HCT116 (cell line): ENCODE data around the gene HMCN2. TPM values are rescaled to one million over a fixed set of nuclear protein-coding genes. Genes with fewer than 3 reads are reported as not detected.

Experiments used
- ATAC-seq: fragments of 200-7000 bp; cut with Tn5 transposase; 2 replicates; pipeline ENCODE4 v1.9.1; 2020; ENCODE audit warnings: mild to moderate bottlenecking, moderate library complexity
- BruUV-seq: library from RNA; stranded (reverse); fragments of 400-500 nt; replicated peaks from 2 replicates; lab custom pipeline; 2021; lab: Mats Ljungman, UMichigan
- CTCF ChIA-PET: fragments of 300-600 bp; sonication (Branson Sonifier 250); formaldehyde crosslinking; loops from one replicate; lab custom pipeline; 2021; ENCODE audit warnings: antibody characterized with exemption; lab: Charles Lee
- POLR2A ChIA-PET: fragments of 300-600, 350-600 bp; sonication (Branson Sonifier 250); formaldehyde crosslinking; loops from one replicate; lab custom pipeline; 2021; ENCODE audit warnings: antibody characterized with exemption; lab: Charles Lee
- RAD21 ChIA-PET, 2 experiments: fragments of 300-600 bp; sonication (Branson Sonifier 250); formaldehyde crosslinking; loops; one replicate each; lab custom pipeline; 2023; ENCODE audit warnings: low total read pairs in 2 of 2; ENCODE audit not compliant: uncharacterized antibody in 2 of 2, unreplicated experiment in 2 of 2, low non-redundant PET in 1 of 2; lab: Charles Lee
- DNase-seq: peaks from one replicate; pipeline ENCODE4 v3.0.0-alpha.2; 2010; ENCODE audit warnings: low read depth, low spot score
- H2AFZ ChIP-seq: fragments of 200-600 bp; shearing (Covaris generic), sonication (generic); 2 replicates; pipeline ENCODE4 v1.6.1; 2017; ENCODE audit warnings: low read depth, mixed run types, mixed read lengths, antibody characterized with exemption, low read length; ENCODE audit not compliant: poor library complexity, severe bottlenecking
- H3K27ac ChIP-seq: 2 replicates; pipeline ENCODE4 v1.5.1; 2012; ENCODE audit warnings: low read depth, low read length
- H3K27me3 ChIP-seq: fragments of 200-600 bp; sonication (generic); 2 replicates; pipeline ENCODE4 v1.6.1; 2016; ENCODE audit warnings: mixed run types, low read length, mixed read lengths; ENCODE audit not compliant: insufficient read depth
- H3K36me3 ChIP-seq, 2 experiments: fragments of 200-500 bp in 1 of 2; fragments of 200-600 bp in 1 of 2; sonication (Bioruptor generic) in 1 of 2; sonication (generic) in 1 of 2; 2 replicates each; pipeline versions ENCODE4 v1.5.1 to v1.6.1; 2014 to 2016; ENCODE audit warnings: low read length in 2 of 2, inconsistent platforms in 1 of 2, mixed read lengths in 1 of 2, mixed run types in 1 of 2; ENCODE audit not compliant: insufficient read depth in 2 of 2, control insufficient read depth in 1 of 2
- H3K4me1 ChIP-seq, 2 experiments: fragments of 200-600 bp in 1 of 2; sonication (generic) in 1 of 2; 2 replicates each; pipeline versions ENCODE4 v1.5.1 to v1.6.1; 2012 to 2017; ENCODE audit warnings: low read length in 2 of 2, inconsistent platforms in 1 of 2, mild to moderate bottlenecking in 1 of 2, mixed read lengths in 1 of 2, mixed run types in 1 of 2, moderate library complexity in 1 of 2; ENCODE audit not compliant: insufficient read depth in 2 of 2, control insufficient read depth in 1 of 2
- H3K4me2 ChIP-seq: fragments of 200-600 bp; sonication (generic); 2 replicates; pipeline ENCODE4 v1.6.1; 2017; ENCODE audit warnings: mixed run types, low read length, mixed read lengths
- H3K4me3 ChIP-seq, 2 experiments: fragments of 200-600 bp in 1 of 2; sonication (generic) in 1 of 2; replicated peaks in 1 of 2; 2 replicates each; pipeline ENCODE4 v1.5.1; 2011 to 2016; ENCODE audit warnings: low read length in 2 of 2, control low read depth in 1 of 2, low read depth in 1 of 2, mild to moderate bottlenecking in 1 of 2, mixed read lengths in 1 of 2, mixed run types in 1 of 2
- H3K79me2 ChIP-seq: fragments of 200-600 bp; sonication (generic); 2 replicates; pipeline ENCODE4 v1.6.1; 2017; ENCODE audit warnings: mild to moderate bottlenecking, mixed run types, low read length, moderate library complexity, mixed read lengths; ENCODE audit not compliant: insufficient read depth
- H3K9ac ChIP-seq: fragments of 200-600 bp; sonication (generic); 2 replicates; pipeline ENCODE4 v1.6.1; 2016; ENCODE audit warnings: low read length, mixed read lengths
- H3K9me2 ChIP-seq: fragments of 200-600 bp; sonication (generic), shearing (Covaris generic); 2 replicates; pipeline ENCODE4 v1.6.1; 2017; ENCODE audit warnings: mixed run types, mild to moderate bottlenecking, moderate library complexity; ENCODE audit not compliant: insufficient read depth
- H3K9me3 ChIP-seq, 2 experiments: fragments of 200-500 bp in 1 of 2; fragments of 200-600 bp in 1 of 2; sonication (Bioruptor generic) in 1 of 2; sonication (generic) in 1 of 2; 2 replicates each; pipeline ENCODE4 v1.6.1; 2014 to 2017; ENCODE audit warnings: low read length in 2 of 2, mixed read lengths in 2 of 2, inconsistent platforms in 1 of 2, low read depth in 1 of 2, mild to moderate bottlenecking in 1 of 2, mixed run types in 1 of 2, moderate library complexity in 1 of 2; ENCODE audit not compliant: control insufficient read depth in 1 of 2, insufficient read depth in 1 of 2
- H4K20me1 ChIP-seq: fragments of 200-600 bp; sonication (generic), shearing (Covaris generic); 2 replicates; pipeline ENCODE4 v1.6.1; 2017; ENCODE audit warnings: mixed run types, mild to moderate bottlenecking, moderate library complexity; ENCODE audit not compliant: insufficient read depth
- CBX3 ChIP-seq: IDR thresholded peaks from 2 replicates; pipeline ENCODE4 v1.6.1; 2012; ENCODE audit warnings: low read depth
- CEBPB ChIP-seq: IDR thresholded peaks from 2 replicates; pipeline ENCODE4 v1.6.1; 2012; ENCODE audit warnings: low read depth
- CTCF ChIP-seq, 3 experiments: fragments of 200-600 bp in 1 of 3; sonication (generic) in 1 of 3; IDR thresholded peaks in 2 of 3; conservative IDR thresholded peaks in 1 of 3; 2 replicates each; pipeline ENCODE4 v1.5.1; 2012 to 2017; ENCODE audit warnings: low read depth in 2 of 3, low read length in 2 of 3, antibody characterized with exemption in 1 of 3, borderline replicate concordance in 1 of 3, control low read depth in 1 of 3, mild to moderate bottlenecking in 1 of 3, mixed read lengths in 1 of 3, mixed run types in 1 of 3, moderate library complexity in 1 of 3; ENCODE audit not compliant: insufficient read depth in 1 of 3
- ELF1 ChIP-seq: IDR thresholded peaks from 2 replicates; pipeline ENCODE4 v1.6.1; 2012; ENCODE audit warnings: low read depth, borderline replicate concordance
- EZH2 ChIP-seq: fragments of 200-600 bp; sonication (generic); IDR thresholded peaks from 2 replicates; pipeline ENCODE4 v1.6.1; 2017; ENCODE audit warnings: antibody characterized with exemption, mixed run types
- JUND ChIP-seq: IDR thresholded peaks from 2 replicates; pipeline ENCODE4 v1.6.1; 2012
- POLR2A ChIP-seq: IDR thresholded peaks from 2 replicates; pipeline ENCODE4 v1.7.0; 2011; ENCODE audit warnings: borderline replicate concordance; ENCODE audit not compliant: insufficient read depth, insufficient read length; ENCODE audit errors: extremely low read depth
- POLR2AphosphoS5 ChIP-seq: IDR thresholded peaks from 2 replicates; pipeline ENCODE4 v1.6.1; 2011; ENCODE audit warnings: mild to moderate bottlenecking, low read depth, low read length, moderate library complexity
- RAD21 ChIP-seq: IDR thresholded peaks from 2 replicates; pipeline ENCODE4 v1.6.1; 2012; ENCODE audit warnings: low read depth, mild to moderate bottlenecking
- TCF7L2 ChIP-seq: IDR thresholded peaks from 2 replicates; pipeline ENCODE4 v1.7.0; 2011; ENCODE audit warnings: borderline replicate concordance, inconsistent platforms; ENCODE audit not compliant: insufficient read depth, insufficient read length; ENCODE audit errors: extremely low read depth
- intact Hi-C: fragments of 100-400 bp; cut with micrococcal nuclease; formaldehyde crosslinking; loops from 2 replicates; pipeline ENCODE4 v1.10.0; 2022
- total RNA-seq: library from RNA; stranded (reverse); gene quantifications from one replicate; pipeline ENCODE4 v1.2.1, GENCODE V29; 2021; ENCODE audit not compliant: unreplicated experiment

The HMCN2 gene
- total RNA-seq, 1 experiment from 2014 or later, result 0.22 TPM

GRCh38 chr9:130239741-130240241 is 25.8 kb upstream of the HMCN2 start:
- RAD21 ChIA-PET, result no interaction called here

More at GRCh38 chr9:130239741-130240241, 25.8 kb upstream of the HMCN2 start:
- DNase-seq (no peak), ATAC-seq (no peak)
- Histone ChIP-seq H2AFZ (no peak overlapping the region), H3K4me1 (peaks cover 0 to 22% of the 10 kb centered on the region in 2 experiments; a peak in 2 of 4 replicates), H3K9me3 (no peaks in the 10 kb centered on the region), H3K4me2 (no peak overlapping the region), H3K79me2 (no peaks in the 10 kb centered on the region), H3K9ac (no peak overlapping the region), H3K4me3 (no peak overlapping the region), H3K9me2 (no peaks in the 10 kb centered on the region), H3K27ac (no peak overlapping the region; the same call in 1 of the 2 replicates), H4K20me1 (no peaks in the 10 kb centered on the region), H3K27me3 (no peaks in the 10 kb centered on the region), H3K36me3 (no peaks in the 10 kb centered on the region; a peak in 1 of 4 replicates)
- ChIA-PET CTCF (interaction anchor here (0.7 kb wide), 1 partner anchor 116 kb away, joined by 3 read pairs; no protein-coding TSS in a partner anchor), POLR2A (interaction anchor here (0.6 kb wide), 1 partner anchor 243 kb away, joined by 3 read pairs; no protein-coding TSS in a partner anchor)
- intact Hi-C loops, result no loop called here
- TF ChIP-seq POLR2AphosphoS5 (no peak), ELF1 (no peak), RAD21 (no peak), CEBPB (no peak), POLR2A (no peak), JUND (no peak), CBX3 (no peak), TCF7L2 (no peak), CTCF (IDR thresholded peaks at IDR 0.05 in 2 of 3, conservative IDR thresholded peaks at IDR 0.05 in 1 of 3; ENCODE audit: borderline replicate concordance in 1 of 3, insufficient read depth in 1 of 3, low read depth in 2 of 3, low read length in 2 of 3) (no peak), EZH2 (no peak)
- no TSS peak for BruUV-seq
